Measurements from ENCODE around the gene ROR2.

- TF ChIP-seq EZH2 (IDR thresholded peaks at IDR 0.05; ENCODE audit: borderline replicate concordance, low read length) (no peak), CTCF (conservative IDR thresholded peaks at IDR 0.05 in 1 of 2, IDR thresholded peaks at IDR 0.05 in 1 of 2; ENCODE audit: extremely low read depth in 1 of 2, insufficient read depth in 1 of 2, low read depth in 1 of 2, low read length in 2 of 2) (no peak)
These were observed 13.7 kb upstream of the ROR2 start for GRCh38 chr9:91963711-91964240.

All from mammary epithelial cell (primary cell).